TTC549 (cell line): ENCODE measurements around the gene FAM221B.

Source experiments
- FAIRE-seq: peaks from 2 replicates; lab custom pipeline; 2012; peaks lifted over from hg19 to GRCh38; lab: Jason Lieb, UNC

FAM221B gene

GRCh38 chr9:35816708-35817107 is 11.8 kb downstream of the FAM221B start:
- FAIRE-seq = no peak

- FAIRE-seq = peak; percentile 98
Observed at GRCh38 chr9:35814841-35815543, 13.5 kb downstream of the FAM221B start, which contains the start of gene HINT2. Gene HINT2, minus strand, starts transcription at chr9:35815042. Its CDS starts 63 bp downstream, at chr9:35814979.

GRCh38 chr9:35814106-35814840 is 14.3 kb downstream of the FAM221B start:
- FAIRE-seq = no peak

- no peak for FAIRE-seq
Observed at GRCh38 chr9:35813434-35814105, 15.0 kb downstream of the FAM221B start.

- no peak for FAIRE-seq
Observed at GRCh38 chr9:35812025-35812602, 16.4 kb downstream of the FAM221B start, which contains the start of gene SPAG8. Gene SPAG8, minus strand, starts transcription at chr9:35812262. Its CDS starts 115 bp downstream, at chr9:35812147.

- no peak for FAIRE-seq
Observed at GRCh38 chr9:35811381-35812024, 17.0 kb downstream of the FAM221B start.

- no peak for FAIRE-seq
Observed at GRCh38 chr9:35810122-35810521, 18.4 kb downstream of the FAM221B start.

GRCh38 chr9:35808433-35808832 is 20.1 kb downstream of the FAM221B start:
- no peak for FAIRE-seq

GRCh38 chr9:35806101-35806500 is 22.4 kb downstream of the FAM221B start:
- no peak for FAIRE-seq

GRCh38 chr9:35801328-35802128 is 27.0 kb downstream of the FAM221B start:
- no peak for FAIRE-seq

GRCh38 chr9:35800530-35800929 is 28.0 kb downstream of the FAM221B start:
- FAIRE-seq = no peak

- no peak for FAIRE-seq
Observed at GRCh38 chr9:35798658-35799374, 29.7 kb downstream of the FAM221B start.

GRCh38 chr9:35797311-35798109 is 31.0 kb downstream of the FAM221B start:
- no peak for FAIRE-seq

- no peak for FAIRE-seq
Observed at GRCh38 chr9:35795695-35796094, 32.8 kb downstream of the FAM221B start.

GRCh38 chr9:35793461-35793860 is 35.1 kb downstream of the FAM221B start:
- FAIRE-seq = no peak

GRCh38 chr9:35792826-35793225 is 35.7 kb downstream of the FAM221B start:
- FAIRE-seq = no peak

GRCh38 chr9:35792024-35792813 is 36.3 kb downstream of the FAM221B start:
- no peak for FAIRE-seq

- no peak for FAIRE-seq
Observed at GRCh38 chr9:35791297-35791921, 37.1 kb downstream of the FAM221B start, which contains the start of gene NPR2. Gene NPR2, plus strand, starts transcription at chr9:35791591. Its CDS starts 818 bp downstream, at chr9:35792409.
